GM18502 (cell line): ENCODE measurements around the gene GC.
A peak's percentile ranks its signal among the peaks of the same experiment; 100 is the strongest.
"Not testable (repeated sequence)": the region's sequence is repeated elsewhere in the genome, so short reads cannot be mapped to it uniquely, and the experiment has no call there.

Experiments used
- ATAC-seq: cut with Tn5 transposase; IDR thresholded peaks from one replicate; pipeline ENCODE4 v1.9.1; 2021; ENCODE audit warnings: mild to moderate bottlenecking; ENCODE audit not compliant: unreplicated experiment, poor library complexity

GC gene

DNA sequence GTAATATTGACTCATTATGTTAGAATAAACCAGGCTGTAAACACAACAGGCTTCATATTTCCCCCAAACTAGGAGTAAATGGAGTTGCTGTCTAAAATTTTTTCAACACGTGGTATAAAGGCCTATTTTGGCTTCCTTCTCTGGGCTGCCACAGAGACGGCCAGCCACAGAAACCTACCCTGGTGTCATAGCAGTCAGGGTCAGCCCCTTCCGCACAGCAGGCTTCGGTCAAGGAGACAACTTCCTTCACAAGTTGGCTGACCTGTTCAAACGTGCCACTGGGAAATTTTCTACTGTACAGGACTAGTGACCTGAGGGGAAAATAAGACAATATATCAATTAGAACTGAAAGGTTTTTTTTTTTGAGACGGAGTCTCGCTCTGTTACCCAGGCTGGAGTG, 15.8 kb downstream of the GC start:
- no peak for ATAC-seq

DNA sequence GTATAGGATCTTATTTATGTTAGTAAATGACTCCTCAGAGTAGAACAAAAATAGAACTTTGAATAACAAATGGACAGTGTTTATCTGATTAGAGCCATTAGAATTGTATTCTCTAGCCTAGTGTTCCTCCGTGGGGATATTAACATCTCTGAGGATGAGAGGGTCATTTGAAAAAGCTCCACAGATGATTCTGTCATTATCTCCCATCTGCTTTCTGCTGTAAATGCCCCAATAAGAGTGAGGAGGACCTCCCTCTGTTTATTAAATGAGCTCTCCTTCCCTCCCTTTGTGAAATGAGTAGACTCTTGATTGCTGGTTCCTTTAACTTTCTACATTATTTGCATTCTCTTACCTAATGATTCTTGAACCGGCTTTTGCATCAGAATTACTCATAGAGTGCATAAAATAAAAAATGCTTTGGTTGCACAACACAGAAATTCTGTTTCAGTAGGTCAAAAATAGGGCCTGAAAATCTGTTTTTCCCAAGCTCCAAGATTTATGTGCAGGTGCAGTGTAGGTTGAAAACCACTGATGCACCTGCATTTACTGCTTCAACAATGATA, 18.0 kb downstream of the GC start:
- no peak for ATAC-seq

DNA sequence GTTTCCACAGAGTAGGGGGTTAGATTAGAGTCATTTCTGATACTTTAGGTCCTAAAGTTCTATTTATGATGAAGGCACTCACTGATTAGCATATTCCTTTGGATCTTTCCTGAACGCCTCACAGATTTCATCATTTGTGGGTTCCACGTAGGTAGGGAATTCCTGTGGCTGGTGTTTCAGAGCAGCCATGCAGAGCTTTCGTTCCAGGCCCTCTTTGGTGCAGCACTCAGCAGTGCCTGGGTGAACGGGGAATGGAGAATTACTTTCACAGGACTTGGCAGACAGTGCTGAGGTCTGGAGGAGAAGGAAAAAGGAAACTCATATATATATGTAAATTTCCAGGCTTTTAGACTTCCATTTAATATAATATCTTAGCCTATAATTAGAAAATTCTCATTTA, 18.5 kb downstream of the GC start:
- no peak for ATAC-seq

DNA sequence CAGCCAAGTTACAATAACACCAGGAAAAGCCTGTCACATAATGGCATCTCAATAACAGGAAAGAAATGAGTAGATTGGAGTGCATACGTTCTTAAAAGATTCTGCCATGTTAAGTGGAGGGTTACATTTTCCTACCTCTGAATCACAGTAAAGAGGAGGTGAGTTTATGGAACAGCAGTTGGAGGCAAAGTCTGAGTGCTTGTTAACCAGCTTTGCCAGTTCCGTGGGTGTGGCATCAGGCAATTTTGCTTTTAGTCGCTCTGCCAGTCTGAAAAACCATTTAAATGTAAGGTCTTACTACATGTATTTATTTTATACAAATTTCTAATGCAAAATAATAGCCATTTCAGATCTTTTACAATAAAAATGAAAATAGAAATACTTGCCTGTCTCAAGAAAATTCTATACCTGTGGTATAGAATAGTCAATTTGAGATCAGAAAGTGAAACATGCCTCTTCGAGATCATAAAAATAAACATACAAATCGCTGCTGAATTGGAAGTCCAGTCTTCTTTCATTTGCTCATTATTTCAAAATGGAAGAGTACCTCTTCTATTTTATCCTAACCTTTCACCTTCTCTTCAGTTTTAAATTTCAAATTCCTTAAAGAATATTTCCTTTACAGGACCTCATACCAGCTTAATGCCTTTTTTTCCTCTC, 31.4 kb downstream of the GC start:
- ATAC-seq = no peak

DNA sequence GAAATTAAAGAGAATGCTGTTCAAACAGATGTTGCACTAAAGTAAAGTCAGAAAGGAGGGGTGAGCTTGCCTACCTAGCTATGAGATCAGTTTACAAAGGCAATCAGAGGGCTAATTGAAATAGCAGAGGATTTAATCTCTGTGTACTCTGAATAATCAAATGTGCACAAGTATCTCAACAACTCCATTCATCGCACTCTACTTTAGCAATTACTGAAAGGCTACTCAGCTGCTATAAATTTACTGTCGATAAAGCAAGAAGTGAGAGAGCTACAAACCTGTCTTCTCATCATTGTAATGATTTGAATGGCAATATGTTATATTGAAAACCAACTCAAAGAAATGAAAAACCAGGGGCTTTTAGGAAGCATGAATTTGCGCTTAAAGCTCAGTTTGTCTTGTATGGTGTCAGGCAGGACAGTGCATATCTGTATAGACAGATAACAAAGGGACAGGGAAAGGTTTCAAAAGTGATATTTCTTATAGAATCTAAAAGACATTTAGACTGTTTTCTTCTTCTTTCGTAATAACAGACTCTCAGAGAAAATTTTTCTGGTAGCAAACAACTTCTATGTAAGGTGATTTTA, 34.8 kb downstream of the GC start:
- ATAC-seq = no peak

DNA sequence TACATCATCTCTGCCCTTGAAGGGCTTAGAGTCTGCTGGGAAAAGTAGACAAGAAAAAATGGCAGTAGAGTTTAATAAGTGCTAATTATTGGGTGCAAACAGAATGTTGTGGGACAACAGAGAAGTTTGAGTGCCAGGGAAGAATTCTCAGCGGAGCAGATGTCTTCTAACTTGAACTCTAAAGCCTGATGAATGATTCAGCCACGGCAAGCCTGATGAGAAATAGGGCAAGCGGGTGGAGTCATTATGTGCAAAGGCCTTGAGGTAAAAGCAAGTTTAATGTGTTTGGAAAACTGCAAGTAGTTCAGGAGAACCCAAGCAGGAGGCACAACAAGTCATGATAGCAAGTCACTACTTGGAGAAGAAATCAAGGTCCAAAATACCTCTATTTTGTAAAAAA, 37.5 kb downstream of the GC start:
- ATAC-seq = no peak

DNA sequence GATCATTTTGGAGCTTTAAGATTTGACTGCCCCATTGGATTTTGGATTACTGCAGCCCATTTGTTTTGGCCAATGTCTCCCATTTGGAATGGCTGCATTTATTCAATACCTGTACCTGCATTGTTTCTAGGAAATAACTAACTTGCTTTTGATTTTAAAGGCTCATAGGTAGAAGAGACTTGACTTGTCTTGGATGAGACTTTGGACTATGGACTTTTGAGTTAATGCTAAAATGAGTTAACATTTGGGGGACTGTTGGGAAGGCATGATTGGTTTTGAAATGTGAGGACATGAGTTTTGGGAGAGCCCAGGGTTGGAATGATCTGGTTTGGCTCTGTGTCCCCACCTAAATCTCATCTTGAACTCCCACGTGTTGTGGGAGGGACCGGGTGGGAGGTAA, 45.1 kb downstream of the GC start:
- not testable (repeated sequence) for ATAC-seq

DNA sequence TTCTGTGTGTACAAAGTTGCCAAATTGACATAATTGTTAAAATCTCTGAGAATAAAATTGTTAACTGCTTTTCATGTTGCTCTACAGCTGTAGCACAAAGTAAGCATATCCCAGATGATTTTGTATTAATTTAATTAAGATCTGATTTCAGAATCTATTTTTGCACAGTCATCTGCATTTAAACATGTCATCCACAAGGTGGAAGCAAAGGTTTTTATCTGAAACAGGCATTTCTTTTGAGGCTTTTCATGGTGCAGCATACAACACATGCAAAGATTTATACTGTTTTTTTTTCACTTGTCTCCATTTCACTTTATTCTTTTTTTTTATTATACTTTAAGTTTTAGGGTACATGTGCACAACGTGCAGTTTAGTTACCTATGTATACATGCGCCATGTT, 51.2 kb downstream of the GC start:
- no peak for ATAC-seq

DNA sequence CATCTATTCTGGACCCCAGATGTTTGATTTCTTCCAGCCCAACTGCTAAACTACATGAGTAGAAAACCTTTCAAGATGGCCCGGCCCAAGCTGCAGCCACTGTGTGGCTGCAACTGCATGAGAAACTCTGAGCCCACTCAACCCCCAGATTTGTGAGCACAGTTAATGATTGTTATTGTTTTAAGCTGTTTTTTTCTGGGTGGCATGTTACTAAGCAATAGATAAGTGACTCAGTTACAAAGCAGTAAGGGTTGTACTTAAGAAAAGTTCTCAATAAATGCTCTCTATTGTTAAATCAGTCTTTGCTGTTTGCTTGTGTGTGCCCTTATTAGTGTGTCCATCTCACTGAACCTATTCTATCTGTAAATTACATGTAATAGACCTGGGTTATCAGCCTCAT, 51.8 kb downstream of the GC start:
- no peak for ATAC-seq

DNA sequence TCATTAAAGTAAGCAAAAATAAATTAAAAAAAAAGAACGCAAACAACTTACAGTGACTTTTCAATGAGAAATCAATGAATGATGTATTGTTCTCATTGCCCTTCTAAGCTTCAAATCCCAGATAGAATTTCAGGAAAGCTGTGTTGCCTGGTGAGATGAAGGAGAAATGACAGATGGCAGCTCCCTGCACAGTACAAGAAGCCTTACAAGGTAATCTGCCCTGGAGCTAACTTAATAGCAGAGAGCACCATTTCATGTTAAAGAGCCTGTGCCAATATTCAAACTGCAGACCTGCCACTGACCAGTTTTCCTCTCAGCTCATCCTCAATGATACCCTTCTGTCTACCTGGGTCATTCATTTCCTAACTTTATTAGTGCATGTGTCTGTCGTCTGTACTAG, 54.0 kb downstream of the GC start:
- no peak for ATAC-seq

DNA sequence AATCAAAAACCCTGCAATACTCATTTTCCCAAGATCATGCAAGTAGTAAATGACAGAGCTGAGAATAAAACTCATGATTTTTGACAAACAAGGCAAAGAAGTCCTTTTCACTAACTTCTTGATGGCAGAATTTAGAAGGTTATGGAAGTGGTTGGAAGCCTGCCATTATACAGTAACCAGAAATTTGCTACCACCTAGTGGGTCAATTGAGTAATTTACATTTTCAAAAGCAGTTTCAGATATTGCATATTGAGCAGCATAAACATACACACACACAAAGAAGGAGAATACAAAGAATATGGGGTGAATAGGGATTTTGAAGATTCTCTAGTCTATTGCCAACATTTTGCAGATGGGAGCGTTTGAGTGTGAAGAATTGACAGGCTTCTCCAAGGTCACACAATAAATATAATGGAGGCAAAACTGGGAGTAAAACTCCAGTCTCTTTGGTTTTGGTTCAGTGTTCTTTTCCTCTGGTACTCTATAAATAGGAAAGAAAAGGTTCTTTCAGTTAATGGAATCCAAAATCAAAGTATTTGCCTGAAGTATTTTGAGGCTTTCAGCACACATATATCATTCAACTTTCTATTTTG, 70.2 kb downstream of the GC start:
- ATAC-seq = peak; percentile 78

DNA sequence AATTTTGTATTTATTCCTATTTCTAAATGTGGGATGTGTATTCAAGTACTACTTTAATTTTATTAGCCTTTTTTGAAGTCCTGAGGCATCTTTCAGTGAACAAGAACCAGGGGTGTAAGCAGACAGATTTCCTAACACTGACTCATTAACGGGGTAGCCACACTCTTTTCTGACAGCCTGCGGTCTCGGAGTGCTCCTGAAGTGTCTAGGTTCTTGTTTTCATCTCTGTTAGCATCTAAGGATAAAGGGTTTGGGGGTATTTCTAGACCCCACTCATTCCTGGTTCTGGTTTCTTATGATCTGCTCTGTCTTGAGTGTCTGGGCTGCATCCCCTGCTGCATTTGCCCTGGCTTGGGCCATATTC, 71.9 kb downstream of the GC start:
- no peak for ATAC-seq

DNA sequence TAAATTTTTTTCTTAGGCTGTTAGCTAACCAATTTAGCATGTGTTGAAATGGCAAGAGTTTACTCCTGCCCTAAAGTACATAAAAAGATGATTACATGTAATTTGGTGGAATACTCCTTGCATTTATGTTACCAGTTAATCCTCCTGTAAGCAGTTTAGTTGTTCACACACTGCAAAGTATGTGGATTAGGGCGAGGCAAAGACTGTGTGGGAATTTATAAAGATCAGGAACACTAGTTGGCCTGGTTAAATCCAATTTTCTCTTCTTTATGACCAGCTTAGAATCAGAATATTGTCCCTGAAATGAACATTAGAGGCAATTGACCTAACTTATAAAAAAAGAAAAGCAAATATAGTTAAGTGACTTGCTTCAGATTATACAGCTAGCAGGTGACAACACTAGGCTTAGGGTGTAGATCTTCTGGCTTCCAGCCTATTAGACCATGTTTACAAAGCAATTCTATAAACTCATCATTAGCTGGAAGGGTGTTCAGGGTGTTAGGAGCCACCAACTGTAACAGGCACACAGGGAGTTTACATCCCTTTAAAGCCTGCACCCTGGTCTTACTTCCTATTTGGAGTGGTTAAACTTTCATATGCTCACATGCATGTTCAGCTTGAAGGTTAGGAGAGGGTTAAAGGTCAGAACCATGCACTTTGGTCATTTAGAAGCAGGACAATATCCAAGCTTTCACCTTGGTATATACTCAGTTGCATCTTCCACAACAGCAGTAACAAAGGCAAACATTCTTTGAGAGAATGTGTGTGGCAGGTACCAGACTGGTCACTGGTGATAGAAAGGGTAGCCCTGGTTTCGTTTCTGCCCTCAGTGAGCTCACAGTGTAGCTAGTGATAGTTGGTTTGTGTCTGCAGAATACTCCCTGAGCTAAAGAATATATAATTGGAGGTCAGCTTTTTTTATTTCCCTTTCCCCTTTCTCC, 72.6 kb downstream of the GC start:
- ATAC-seq = no peak

DNA sequence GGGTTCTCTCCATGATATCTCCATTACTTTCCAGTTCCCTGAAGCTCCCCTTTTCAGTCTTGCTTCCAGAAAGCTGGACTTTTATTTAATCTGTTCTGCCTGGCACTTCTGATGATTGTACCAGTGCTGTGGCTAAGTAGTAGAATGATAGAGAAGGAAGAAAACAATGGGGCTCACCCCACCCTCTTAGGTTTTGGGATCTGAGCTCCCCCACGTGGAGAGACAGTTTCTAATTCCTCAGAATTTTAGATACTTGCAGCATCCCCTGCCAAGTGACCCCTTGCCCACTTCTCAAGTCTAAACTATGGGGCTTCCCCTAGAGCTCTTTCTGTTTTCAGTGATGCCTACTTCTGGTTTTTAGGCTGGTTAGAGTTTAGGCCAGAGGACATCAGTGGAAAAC, 73.9 kb downstream of the GC start:
- no peak for ATAC-seq

DNA sequence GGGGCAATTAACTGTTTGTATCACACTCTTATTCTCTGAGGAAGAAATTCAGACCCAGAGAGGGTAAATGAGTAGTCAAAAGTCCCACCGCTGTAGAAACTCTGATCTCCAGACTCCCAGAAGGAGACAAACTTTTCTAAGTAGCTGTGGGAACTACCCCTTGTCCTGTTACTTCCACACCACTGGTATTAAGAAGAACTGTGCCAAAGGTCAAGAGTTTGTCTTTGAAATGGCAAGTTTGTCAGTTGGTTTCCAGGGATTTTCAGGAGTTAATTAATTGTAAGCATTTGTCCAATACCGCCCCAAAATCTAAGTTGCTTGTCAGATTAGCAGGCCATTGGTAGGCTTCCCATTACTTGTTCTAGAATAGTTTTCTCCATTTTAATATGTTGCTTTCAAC, 85.7 kb downstream of the GC start:
- no peak for ATAC-seq

DNA sequence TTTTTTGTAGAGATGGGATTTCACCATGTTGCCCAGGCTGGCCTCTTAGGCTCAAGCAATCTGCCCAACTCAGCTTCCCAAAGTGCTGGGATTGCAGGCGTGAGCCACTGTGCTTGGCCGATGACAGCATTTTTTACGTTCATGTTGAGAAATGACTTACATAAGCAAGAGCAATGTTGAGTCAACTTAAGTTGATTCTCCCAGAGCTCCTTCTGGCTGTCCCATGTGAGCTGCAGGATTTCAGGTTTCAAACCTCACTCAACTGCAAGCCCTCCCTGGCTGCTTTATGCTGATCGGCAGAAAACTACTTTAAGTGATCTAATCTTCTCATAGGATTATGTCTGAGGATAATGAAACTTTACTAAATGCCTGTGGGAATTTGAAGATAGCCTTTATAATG, 86.8 kb downstream of the GC start:
- no peak for ATAC-seq

DNA sequence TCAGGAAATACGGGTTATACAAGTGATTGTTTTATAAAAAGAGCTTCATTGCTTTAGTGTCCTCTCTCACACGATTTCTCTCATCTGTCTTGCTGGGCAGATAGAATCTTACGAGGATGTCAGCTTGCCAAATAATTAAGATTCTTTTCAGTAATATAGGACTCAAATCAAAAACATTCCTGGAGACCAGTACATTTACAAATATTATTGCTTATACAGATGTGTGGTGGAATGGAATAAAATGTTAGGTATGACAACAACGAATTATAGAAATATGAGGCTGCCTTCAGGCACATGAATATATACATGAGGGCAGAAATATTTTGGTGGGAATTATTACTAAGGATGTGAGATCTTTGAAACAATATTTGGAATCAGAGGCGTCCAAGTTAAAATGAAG, 88.9 kb downstream of the GC start:
- no peak for ATAC-seq

DNA sequence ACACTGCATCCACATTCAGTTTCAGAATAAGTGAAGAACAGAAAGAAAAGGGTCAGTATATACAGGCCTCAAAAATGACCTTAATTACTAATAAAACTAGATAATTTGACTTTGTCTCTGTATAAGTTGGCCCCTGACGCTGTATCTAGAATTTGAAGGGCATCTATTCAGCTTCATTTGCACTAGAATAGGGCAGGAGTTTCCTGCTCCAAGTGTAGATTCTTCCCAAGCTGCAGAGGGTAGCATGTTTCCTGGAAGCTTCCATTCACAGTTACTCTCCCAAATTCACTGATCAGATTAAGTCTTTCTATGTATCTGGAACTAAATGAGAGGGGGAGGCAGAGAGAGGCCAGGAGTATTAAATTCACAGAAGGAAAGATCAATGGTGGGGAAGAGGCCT, 90.9 kb downstream of the GC start:
- ATAC-seq = no peak

DNA sequence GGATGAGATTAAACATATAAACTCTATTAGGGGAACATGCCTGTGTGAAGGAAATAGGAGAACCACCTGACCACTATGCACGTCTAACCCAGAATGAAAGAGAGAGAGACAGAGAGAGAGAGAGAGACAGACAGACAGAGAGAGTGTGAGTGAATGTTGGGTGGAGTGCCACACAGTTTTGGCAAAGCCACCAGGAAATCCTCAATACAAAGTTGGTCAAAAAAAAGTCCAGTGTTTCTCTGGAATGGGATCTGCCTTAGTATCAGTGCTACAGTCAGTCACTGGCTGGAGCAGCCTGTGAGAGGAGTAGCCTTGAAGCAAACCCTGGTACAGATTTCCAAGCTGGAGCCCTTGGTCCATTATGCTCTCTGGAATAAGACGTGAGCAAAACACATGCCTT, 91.7 kb downstream of the GC start:
- ATAC-seq = no peak
